Neural progenitor cell (in vitro differentiated cells): ENCODE results near the gene AUTS2.

ENCODE experiments used
- EZH2 ChIP-seq: fragments of 200-600 bp; sonication (generic); IDR thresholded peaks from 2 replicates; pipeline ENCODE4 v1.6.1; 2017; ENCODE audit warnings: antibody characterized with exemption, mild to moderate bottlenecking, moderate library complexity
- EZH2phosphoT487 ChIP-seq: fragments of 200-600 bp; sonication (generic); IDR thresholded peaks from 2 replicates; pipeline ENCODE4 v1.6.1; 2017; ENCODE audit warnings: antibody characterized with exemption
- TF ChIP-seq, protein P1 (sequence below): fragments of 200-600 bp; sonication (generic); IDR thresholded peaks from 2 replicates; pipeline ENCODE4 v1.5.1; 2017; ENCODE audit warnings: antibody characterized with exemption, mild to moderate bottlenecking

DNA sequence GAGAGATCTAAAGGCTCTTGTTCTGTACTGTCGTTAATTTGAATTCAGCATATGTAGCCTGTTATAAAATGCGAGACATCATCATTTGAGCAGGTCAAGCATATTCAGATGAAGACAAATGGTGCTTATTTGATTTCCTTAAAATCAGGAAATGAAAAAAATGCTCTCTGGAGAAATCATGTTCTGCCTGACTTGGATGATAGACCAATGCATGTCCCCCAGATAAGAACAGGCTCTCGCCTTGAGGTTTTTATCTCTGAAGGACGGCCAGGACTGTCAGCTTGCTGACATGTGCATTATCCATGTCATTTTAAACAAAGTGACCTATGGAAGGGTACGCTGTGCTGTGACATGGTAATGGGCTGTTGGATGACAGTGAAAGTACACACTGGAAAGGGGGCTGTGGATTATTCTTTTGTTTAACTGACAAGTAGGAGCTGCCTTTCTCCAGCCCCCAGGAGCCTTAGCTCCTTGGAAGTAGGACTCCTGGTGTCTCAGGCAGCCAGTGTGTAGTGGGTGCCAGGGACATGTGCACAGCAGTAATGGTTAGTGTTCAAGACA lies 838.6 kb downstream of the AUTS2 start:
- TF ChIP-seq, protein P1, sequence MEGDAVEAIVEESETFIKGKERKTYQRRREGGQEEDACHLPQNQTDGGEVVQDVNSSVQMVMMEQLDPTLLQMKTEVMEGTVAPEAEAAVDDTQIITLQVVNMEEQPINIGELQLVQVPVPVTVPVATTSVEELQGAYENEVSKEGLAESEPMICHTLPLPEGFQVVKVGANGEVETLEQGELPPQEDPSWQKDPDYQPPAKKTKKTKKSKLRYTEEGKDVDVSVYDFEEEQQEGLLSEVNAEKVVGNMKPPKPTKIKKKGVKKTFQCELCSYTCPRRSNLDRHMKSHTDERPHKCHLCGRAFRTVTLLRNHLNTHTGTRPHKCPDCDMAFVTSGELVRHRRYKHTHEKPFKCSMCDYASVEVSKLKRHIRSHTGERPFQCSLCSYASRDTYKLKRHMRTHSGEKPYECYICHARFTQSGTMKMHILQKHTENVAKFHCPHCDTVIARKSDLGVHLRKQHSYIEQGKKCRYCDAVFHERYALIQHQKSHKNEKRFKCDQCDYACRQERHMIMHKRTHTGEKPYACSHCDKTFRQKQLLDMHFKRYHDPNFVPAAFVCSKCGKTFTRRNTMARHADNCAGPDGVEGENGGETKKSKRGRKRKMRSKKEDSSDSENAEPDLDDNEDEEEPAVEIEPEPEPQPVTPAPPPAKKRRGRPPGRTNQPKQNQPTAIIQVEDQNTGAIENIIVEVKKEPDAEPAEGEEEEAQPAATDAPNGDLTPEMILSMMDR: no peak
- no peak for TF ChIP-seq EZH2
- TF ChIP-seq EZH2phosphoT487: no peak
